ENCODE measurements around the gene IL1RAP.

IL1RAP gene

GRCh38 chr3:190695994-190696393 is 182.1 kb downstream of the IL1RAP start:
- in situ Hi-C loops (cut with HindIII; ENCODE audit: low sequenced_read_pairs) = no loop called here
- TF ChIP-seq, protein P1, sequence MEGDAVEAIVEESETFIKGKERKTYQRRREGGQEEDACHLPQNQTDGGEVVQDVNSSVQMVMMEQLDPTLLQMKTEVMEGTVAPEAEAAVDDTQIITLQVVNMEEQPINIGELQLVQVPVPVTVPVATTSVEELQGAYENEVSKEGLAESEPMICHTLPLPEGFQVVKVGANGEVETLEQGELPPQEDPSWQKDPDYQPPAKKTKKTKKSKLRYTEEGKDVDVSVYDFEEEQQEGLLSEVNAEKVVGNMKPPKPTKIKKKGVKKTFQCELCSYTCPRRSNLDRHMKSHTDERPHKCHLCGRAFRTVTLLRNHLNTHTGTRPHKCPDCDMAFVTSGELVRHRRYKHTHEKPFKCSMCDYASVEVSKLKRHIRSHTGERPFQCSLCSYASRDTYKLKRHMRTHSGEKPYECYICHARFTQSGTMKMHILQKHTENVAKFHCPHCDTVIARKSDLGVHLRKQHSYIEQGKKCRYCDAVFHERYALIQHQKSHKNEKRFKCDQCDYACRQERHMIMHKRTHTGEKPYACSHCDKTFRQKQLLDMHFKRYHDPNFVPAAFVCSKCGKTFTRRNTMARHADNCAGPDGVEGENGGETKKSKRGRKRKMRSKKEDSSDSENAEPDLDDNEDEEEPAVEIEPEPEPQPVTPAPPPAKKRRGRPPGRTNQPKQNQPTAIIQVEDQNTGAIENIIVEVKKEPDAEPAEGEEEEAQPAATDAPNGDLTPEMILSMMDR (IDR thresholded peaks at IDR 0.05; ENCODE audit: low read depth, low read length) = no peak
- no peak for DNase-seq (ENCODE audit: low read depth, low spot score)
- no peak overlapping the region for H3K4me3 ChIP-seq (ENCODE audit: low read depth, low read length)

DNA sequence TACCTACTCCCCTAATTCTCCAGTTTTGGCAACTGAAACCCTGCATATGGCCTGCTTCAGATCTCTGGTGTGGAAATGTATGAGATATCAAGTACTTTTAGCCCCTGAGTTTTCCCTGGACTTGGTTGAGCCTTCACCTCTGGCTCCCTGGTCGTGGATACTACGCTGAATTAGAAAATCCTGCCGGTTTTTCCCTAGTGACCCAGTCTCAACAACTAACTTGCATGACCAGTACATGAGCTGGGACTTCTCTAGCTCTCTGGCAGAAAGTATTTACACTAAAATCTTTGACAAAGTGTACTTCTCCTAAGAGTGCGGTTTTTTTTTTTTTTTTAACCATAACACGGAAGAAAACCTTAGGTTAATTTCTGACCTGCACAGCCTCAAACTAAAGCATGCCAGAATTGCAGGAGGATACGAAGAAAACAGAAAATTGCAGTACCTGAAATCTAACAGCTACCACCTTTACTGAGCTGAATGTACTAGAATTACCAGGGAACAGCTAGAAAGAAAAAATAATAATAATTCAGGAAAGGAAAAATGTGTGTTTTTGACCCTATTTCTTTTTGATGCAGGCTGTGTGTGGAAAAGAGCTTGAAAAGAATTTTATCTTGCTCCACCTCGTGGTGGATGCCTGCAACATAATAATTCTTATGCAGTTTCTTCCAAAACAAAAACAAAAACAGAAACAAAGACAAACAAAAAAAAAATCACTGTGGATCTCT is 183.1 kb downstream of the IL1RAP start:
- H3K4me3 ChIP-seq (ENCODE audit: low read depth, low read length) = no peak overlapping the region
- TF ChIP-seq, protein P1 (IDR thresholded peaks at IDR 0.05; ENCODE audit: low read depth, low read length) = peak; percentile 48
- in situ Hi-C loops (cut with HindIII; ENCODE audit: low sequenced_read_pairs) = no loop called here
- DNase-seq (ENCODE audit: low read depth, low spot score) = peak; percentile 51

- TF ChIP-seq, protein P1 (IDR thresholded peaks at IDR 0.05; ENCODE audit: low read depth, low read length) = no peak
Measured at GRCh38 chr3:190697502-190697830, 183.6 kb downstream of the IL1RAP start.

GRCh38 chr3:190697901-190698300 is 184.0 kb downstream of the IL1RAP start:
- TF ChIP-seq, protein P1 (IDR thresholded peaks at IDR 0.05; ENCODE audit: low read depth, low read length) = no peak
- in situ Hi-C loops (cut with HindIII; ENCODE audit: low sequenced_read_pairs) = no loop called here
- DNase-seq (ENCODE audit: low read depth, low spot score) = peak; percentile 67
- H3K4me3 ChIP-seq (ENCODE audit: low read depth, low read length) = no peak overlapping the region

More at GRCh38 chr3:190697502-190697830, 183.6 kb downstream of the IL1RAP start:
- no peak for DNase-seq (ENCODE audit: low read depth, low spot score)
- no peak overlapping the region for H3K4me3 ChIP-seq (ENCODE audit: low read depth, low read length)
- in situ Hi-C loops (cut with HindIII; ENCODE audit: low sequenced_read_pairs) = no loop called here

GRCh38 chr3:190699776-190700175 is 185.9 kb downstream of the IL1RAP start:
- no peak for DNase-seq (ENCODE audit: low read depth, low spot score)
- TF ChIP-seq, protein P1 (IDR thresholded peaks at IDR 0.05; ENCODE audit: low read depth, low read length) = no peak
- H3K4me3 ChIP-seq (ENCODE audit: low read depth, low read length) = no peak overlapping the region
- in situ Hi-C loops (cut with HindIII; ENCODE audit: low sequenced_read_pairs) = no loop called here

DNA sequence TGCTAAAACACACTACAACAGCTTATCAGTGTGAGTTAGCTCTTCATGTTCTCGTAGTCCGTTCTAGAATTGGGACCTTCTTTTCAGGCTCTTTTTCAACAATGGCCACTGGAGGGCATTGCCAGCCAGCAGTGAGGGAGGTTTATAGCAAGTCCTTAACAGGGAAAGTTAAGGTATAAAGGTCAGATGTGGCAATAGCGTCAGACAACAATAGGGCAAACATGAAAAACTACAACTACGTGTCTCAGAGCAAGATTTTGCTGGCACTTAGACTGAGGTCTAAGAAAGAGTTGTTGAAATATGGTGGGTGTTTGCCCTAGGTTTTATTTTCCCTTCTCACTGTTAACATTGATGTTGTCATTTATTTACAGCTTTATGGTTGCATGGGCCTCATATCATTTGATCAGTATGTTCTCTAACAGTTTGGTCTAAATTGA is 187.2 kb downstream of the IL1RAP start:
- H3K4me3 ChIP-seq (ENCODE audit: low read depth, low read length) = no peak overlapping the region
- TF ChIP-seq, protein P1 (IDR thresholded peaks at IDR 0.05; ENCODE audit: low read depth, low read length) = peak; percentile 75
- in situ Hi-C loops (cut with HindIII; ENCODE audit: low sequenced_read_pairs) = no loop called here
- DNase-seq (ENCODE audit: low read depth, low spot score) = peak; percentile 66
